ENCODE measurements around the gene STX4. TPM values are rescaled to one million over a fixed set of nuclear protein-coding genes. Genes with fewer than 3 reads are reported as not detected.

The STX4 gene
- polyA plus RNA-seq (43.6 to 51.1 TPM (median 48.3 TPM) in 3 replicates), polyA minus RNA-seq (33.7 to 63.9 TPM (median 36.5 TPM) in 3 replicates)
- 139 TPM for polyA plus RNA-seq (2011; ENCODE audit: low read depth)
- 33.8 and 46.2 TPM in 2 replicates for polyA plus RNA-seq (2011; cell fraction: cytosol; rRNA removed)
- 96.7 and 114 TPM in 2 replicates for polyA plus RNA-seq (2011; cell fraction: nucleus; rRNA removed)
- 59.5 and 62.0 TPM in 2 replicates for polyA plus RNA-seq (2012; ENCODE audit: low replicate concordance)
- 46.0 TPM for polyA minus RNA-seq (2011; cell fraction: cytosol; rRNA and poly(A)+ RNA removed)
- polyA minus RNA-seq (2011; cell fraction: nucleus; rRNA and poly(A)+ RNA removed), result 18.5 and 24.1 TPM in 2 replicates

- Histone ChIP-seq H3K27me3 (ENCODE audit: control insufficient read depth, extremely low read depth, insufficient read depth, low read length) (no peaks in the 10 kb centered on the region), H3K9ac (ENCODE audit: control insufficient read depth, extremely low read depth, insufficient read depth, low read length) (peak within 1 kb of the TSS; percentile 92), H3K9me3 (ENCODE audit: control insufficient read depth, low read depth, low read length) (no peaks in the 10 kb centered on the region), H3K27ac (ENCODE audit: control insufficient read depth, insufficient read depth, low read length) (peak within 1 kb of the TSS; percentile 89), H3K4me3 (ENCODE audit: control insufficient read depth in 2 of 3, extremely low read depth in 1 of 3, insufficient read depth in 2 of 3, low read depth in 1 of 3, low read length in 3 of 3) (peak within 1 kb of the TSS; percentile 98 to 99 (median 98)), H2AFZ (ENCODE audit: control insufficient read depth, low read length) (peak within 1 kb of the TSS; percentile 98), H3K4me1 (ENCODE audit: control insufficient read depth, extremely low read depth, insufficient read depth, low read length) (peaks cover 10% of the 10 kb centered on the region), H3K36me3 (ENCODE audit: control insufficient read depth in 2 of 2, extremely low read depth in 1 of 2, insufficient read depth in 2 of 2, low read length in 2 of 2) (peaks cover 7 to 13% of the 10 kb centered on the region in 2 experiments), H3K4me2 (ENCODE audit: control insufficient read depth, extremely low read depth, insufficient read depth, low read depth, low read length) (peak within 1 kb of the TSS; percentile 84), H3K9me1 (ENCODE audit: control insufficient read depth, extremely low read depth, insufficient read depth, low read length) (no peaks in the 10 kb centered on the region), H4K20me1 (ENCODE audit: control insufficient read depth, extremely low read depth, insufficient read depth, low read length) (peaks cover 2% of the 10 kb centered on the region), H3K79me2 (ENCODE audit: control insufficient read depth, insufficient read depth, low read length) (peaks cover 13% of the 10 kb centered on the region)
- FAIRE-seq, result peak; percentile 76
- dilution Hi-C loops (cut with MboI; ENCODE audit: extremely low pct_ligation_motif_present, low sequenced_read_pairs), result no loop called here
- peak; percentile 98 for DNase-seq (ENCODE audit: low read depth, low spot score)
- TF ChIP-seq CTCF (optimal IDR thresholded peaks at IDR 0.05 in 1 of 3, IDR thresholded peaks at IDR 0.05 in 1 of 3, conservative IDR thresholded peaks at IDR 0.05 in 1 of 3; ENCODE audit: extremely low read depth in 1 of 3, insufficient read depth in 2 of 3, low read length in 3 of 3) (no peak), EZH2 (IDR thresholded peaks at IDR 0.05; ENCODE audit: low read length) (no peak)
Observed at GRCh38 chr16:31032736-31033708, at the start of gene STX4. STX4 (plus strand) TSS chr16:31033558; CDS start chr16:31033806, 248 bp downstream.

GRCh38 chr16:30983898-30984610 is 49.3 kb upstream of the STX4 start:
- Histone ChIP-seq H3K9me1 (ENCODE audit: control insufficient read depth, extremely low read depth, insufficient read depth, low read length) (no peaks in the 10 kb centered on the region), H3K36me3 (ENCODE audit: control insufficient read depth in 2 of 2, extremely low read depth in 1 of 2, insufficient read depth in 2 of 2, low read length in 2 of 2) (peaks cover 11 to 14% of the 10 kb centered on the region in 2 experiments), H3K4me3 (ENCODE audit: control insufficient read depth in 2 of 3, extremely low read depth in 1 of 3, insufficient read depth in 2 of 3, low read depth in 1 of 3, low read length in 3 of 3) (no peak overlapping the region), H3K4me1 (ENCODE audit: control insufficient read depth, extremely low read depth, insufficient read depth, low read length) (peaks cover 15% of the 10 kb centered on the region), H3K9ac (ENCODE audit: control insufficient read depth, extremely low read depth, insufficient read depth, low read length) (no peak overlapping the region), H2AFZ (ENCODE audit: control insufficient read depth, low read length) (no peak overlapping the region), H3K4me2 (ENCODE audit: control insufficient read depth, extremely low read depth, insufficient read depth, low read depth, low read length) (no peak overlapping the region), H3K27me3 (ENCODE audit: control insufficient read depth, extremely low read depth, insufficient read depth, low read length) (no peaks in the 10 kb centered on the region), H4K20me1 (ENCODE audit: control insufficient read depth, extremely low read depth, insufficient read depth, low read length) (no peaks in the 10 kb centered on the region), H3K27ac (ENCODE audit: control insufficient read depth, insufficient read depth, low read length) (no peak overlapping the region), H3K79me2 (ENCODE audit: control insufficient read depth, insufficient read depth, low read length) (no peaks in the 10 kb centered on the region), H3K9me3 (ENCODE audit: control insufficient read depth, low read depth, low read length) (no peaks in the 10 kb centered on the region)
- no peak for FAIRE-seq
- no peak for TF ChIP-seq CTCF (optimal IDR thresholded peaks at IDR 0.05 in 1 of 3, IDR thresholded peaks at IDR 0.05 in 1 of 3, conservative IDR thresholded peaks at IDR 0.05 in 1 of 3; ENCODE audit: extremely low read depth in 1 of 3, insufficient read depth in 2 of 3, low read length in 3 of 3)
- no peak for TF ChIP-seq EZH2 (IDR thresholded peaks at IDR 0.05; ENCODE audit: low read length)
- no peak for DNase-seq (ENCODE audit: low read depth, low spot score)
- dilution Hi-C loops (cut with MboI; ENCODE audit: extremely low pct_ligation_motif_present, low sequenced_read_pairs), result no loop called here
